ENCODE measurements around the gene ZNF646. TPM values are rescaled to one million over a fixed set of nuclear protein-coding genes. Genes with fewer than 3 reads are reported as not detected.

Gene ZNF646
- total and polyA plus RNA-seq, 2 of the 13 experiments (the other 11 are each of a cell fraction or from before 2014, with no cell fraction given), result 3.4 to 10.9 TPM

DNA sequence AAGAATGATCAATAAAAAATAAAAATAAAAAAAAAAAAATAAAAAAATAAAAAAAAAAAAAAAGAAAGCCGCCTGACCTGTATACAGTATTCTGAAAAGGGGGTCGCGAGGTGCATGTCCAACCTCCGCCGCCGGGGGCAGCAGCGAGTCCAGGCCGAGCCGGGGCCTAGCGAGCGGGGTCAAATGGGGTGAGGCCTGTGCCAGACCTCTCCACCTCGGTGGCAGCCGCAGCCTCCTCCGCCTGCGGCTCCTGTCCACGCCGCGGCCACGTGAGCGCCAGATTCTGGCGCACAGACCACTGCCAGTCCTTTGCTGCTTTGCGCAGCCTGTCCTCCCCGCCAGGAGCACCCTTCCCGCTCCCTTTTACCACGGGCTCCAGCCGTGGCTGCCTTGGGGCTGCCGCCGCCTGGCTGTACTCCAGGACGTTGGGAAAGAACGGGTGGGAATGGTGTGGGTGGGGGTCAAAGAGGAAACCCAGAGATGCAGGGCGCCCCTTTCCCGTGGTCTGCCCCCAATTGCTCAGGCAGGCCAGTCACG is 31.5 kb downstream of the ZNF646 start (continued):
- TF ChIP-seq, protein P1, sequence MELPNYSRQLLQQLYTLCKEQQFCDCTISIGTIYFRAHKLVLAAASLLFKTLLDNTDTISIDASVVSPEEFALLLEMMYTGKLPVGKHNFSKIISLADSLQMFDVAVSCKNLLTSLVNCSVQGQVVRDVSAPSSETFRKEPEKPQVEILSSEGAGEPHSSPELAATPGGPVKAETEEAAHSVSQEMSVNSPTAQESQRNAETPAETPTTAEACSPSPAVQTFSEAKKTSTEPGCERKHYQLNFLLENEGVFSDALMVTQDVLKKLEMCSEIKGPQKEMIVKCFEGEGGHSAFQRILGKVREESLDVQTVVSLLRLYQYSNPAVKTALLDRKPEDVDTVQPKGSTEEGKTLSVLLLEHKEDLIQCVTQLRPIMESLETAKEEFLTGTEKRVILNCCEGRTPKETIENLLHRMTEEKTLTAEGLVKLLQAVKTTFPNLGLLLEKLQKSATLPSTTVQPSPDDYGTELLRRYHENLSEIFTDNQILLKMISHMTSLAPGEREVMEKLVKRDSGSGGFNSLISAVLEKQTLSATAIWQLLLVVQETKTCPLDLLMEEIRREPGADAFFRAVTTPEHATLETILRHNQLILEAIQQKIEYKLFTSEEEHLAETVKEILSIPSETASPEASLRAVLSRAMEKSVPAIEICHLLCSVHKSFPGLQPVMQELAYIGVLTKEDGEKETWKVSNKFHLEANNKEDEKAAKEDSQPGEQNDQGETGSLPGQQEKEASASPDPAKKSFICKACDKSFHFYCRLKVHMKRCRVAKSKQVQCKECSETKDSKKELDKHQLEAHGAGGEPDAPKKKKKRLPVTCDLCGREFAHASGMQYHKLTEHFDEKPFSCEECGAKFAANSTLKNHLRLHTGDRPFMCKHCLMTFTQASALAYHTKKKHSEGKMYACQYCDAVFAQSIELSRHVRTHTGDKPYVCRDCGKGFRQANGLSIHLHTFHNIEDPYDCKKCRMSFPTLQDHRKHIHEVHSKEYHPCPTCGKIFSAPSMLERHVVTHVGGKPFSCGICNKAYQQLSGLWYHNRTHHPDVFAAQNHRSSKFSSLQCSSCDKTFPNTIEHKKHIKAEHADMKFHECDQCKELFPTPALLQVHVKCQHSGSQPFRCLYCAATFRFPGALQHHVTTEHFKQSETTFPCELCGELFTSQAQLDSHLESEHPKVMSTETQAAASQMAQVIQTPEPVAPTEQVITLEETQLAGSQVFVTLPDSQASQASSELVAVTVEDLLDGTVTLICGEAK (IDR thresholded peaks at IDR 0.05), result no peak
- TF ChIP-seq, protein P1 (CRISPR knock-in tag; IDR thresholded peaks at IDR 0.05), result peak; percentile 95
- TF ChIP-seq ZNF143 (CRISPR knock-in tag; IDR thresholded peaks at IDR 0.05) (peak; percentile 75), ZNF317 (CRISPR knock-in tag; IDR thresholded peaks at IDR 0.05) (peak; percentile 92), ZBTB25 (CRISPR knock-in tag; IDR thresholded peaks at IDR 0.05) (peak; percentile 96), ZNF451 (CRISPR knock-in tag; IDR thresholded peaks at IDR 0.05) (peak; percentile 98), SKIL (CRISPR knock-in tag; IDR thresholded peaks at IDR 0.05; ENCODE audit: borderline replicate concordance) (peak; percentile 97), PCBP2 (optimal IDR thresholded peaks at IDR 0.05; ENCODE audit: low read depth, low read length, poor library complexity, severe bottlenecking) (no peak), SNRNP70 (IDR thresholded peaks at IDR 0.05; ENCODE audit: low read depth, low read length) (no peak), ZNF569 (CRISPR knock-in tag; IDR thresholded peaks at IDR 0.05; ENCODE audit: borderline replicate concordance) (no peak), ZNF850 (CRISPR knock-in tag; conservative IDR thresholded peaks at IDR 0.05) (0 out of 2 replicates have a peak, but pooled peaks have one; percentile 65), RAD51 (IDR thresholded peaks at IDR 0.05; ENCODE audit: borderline replicate concordance) (no peak), ZFP37 (CRISPR knock-in tag; IDR thresholded peaks at IDR 0.05; ENCODE audit: borderline replicate concordance) (peak; percentile 99), FOXM1 (CRISPR knock-in tag; IDR thresholded peaks at IDR 0.05) (peak; percentile 69; the same call in 1 of the 2 replicates), RNF2 (conservative IDR thresholded peaks at IDR 0.05; ENCODE audit: low read depth) (peak; percentile 92)
